MV-4-11 (cell line): ENCODE results near the gene BMP6.
A peak's percentile ranks its signal among the peaks of the same experiment; 100 is the strongest.

Source experiments
- DNase-seq: peaks from one replicate; lab custom pipeline; 2025; lab: John Stamatoyannopoulos, UW

BMP6 gene

GRCh38 chr6:7725849-7726415, at the start of gene BMP6:
BMP6 (plus strand) TSS chr6:7726099; CDS start chr6:7726956, 857 bp downstream.
- DNase-seq = peak; percentile 65

- no peak for DNase-seq
These were observed 48.7 kb upstream of the BMP6 start for GRCh38 chr6:7677229-7677628.

GRCh38 chr6:7680393-7681075, 45.4 kb upstream of the BMP6 start:
- peak; percentile 59 for DNase-seq

GRCh38 chr6:7681449-7681848, 44.5 kb upstream of the BMP6 start:
- DNase-seq = no peak

- DNase-seq = peak; percentile 15
These were observed 41.8 kb upstream of the BMP6 start for GRCh38 chr6:7684076-7684475.

GRCh38 chr6:7684843-7685242, 41.1 kb upstream of the BMP6 start:
- no peak for DNase-seq

DNA sequence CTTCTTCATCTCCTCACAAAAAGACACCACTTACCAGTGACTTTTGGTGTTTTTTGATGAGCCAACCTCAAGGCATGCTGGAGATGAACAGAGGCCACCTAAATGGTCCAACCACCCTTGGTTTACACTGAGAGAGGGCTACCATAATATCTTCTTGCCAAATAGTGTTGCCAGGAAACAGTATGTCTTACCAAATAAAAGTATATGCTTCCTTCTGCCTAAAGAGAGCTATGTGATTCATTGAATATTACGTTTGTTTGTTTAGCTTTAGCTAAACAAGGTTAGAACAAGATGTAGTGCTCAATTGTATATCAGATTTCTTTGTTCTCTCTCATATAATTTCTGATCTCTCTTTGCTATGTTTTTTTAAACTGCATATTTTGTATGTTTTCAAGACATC, 40.6 kb upstream of the BMP6 start:
- DNase-seq = no peak

DNA sequence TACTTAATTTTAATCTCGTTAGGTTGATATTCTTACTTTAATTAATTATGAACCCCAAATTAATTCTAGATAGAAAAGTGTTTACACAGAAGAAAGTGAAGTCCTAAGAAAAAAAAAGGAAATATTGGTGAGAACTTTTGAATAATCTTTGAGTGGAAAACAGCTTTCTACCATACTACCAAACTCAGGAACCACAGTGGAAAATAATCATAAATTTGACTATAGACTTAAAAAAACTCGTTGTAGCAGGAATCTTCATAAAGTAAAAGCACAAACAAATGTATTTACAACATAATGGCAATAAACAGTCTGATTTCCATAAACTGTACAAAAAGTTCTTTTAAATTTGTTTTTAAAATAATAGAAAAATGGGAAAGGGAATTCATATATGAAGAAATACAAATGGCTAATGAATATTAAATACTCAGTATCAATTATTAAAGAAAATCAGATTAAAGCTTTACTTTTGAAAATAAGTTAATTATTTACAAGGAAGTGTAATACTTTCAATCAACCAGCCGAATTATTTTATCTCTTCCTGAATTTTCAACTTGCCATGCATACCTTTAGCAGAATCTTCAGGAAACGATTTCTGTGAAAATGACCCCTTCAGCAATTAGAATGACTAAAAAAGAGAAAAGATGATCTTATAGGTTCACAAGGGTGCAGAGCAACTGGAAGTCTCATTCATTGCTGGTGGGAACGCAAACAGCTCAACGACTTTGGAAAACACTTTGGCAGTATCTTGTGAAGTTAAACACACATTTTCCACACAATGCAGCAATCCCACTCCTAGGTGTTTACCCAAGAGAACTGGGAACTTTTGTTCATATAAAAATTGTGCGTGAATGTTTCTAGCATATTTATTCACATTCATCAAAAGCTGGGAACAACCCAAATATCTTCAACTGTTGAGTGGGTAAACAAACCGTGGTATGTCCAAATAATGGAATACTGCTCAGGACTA, 38.5 kb upstream of the BMP6 start:
- DNase-seq = no peak

GRCh38 chr6:7691021-7691420, 34.9 kb upstream of the BMP6 start:
- no peak for DNase-seq

DNA sequence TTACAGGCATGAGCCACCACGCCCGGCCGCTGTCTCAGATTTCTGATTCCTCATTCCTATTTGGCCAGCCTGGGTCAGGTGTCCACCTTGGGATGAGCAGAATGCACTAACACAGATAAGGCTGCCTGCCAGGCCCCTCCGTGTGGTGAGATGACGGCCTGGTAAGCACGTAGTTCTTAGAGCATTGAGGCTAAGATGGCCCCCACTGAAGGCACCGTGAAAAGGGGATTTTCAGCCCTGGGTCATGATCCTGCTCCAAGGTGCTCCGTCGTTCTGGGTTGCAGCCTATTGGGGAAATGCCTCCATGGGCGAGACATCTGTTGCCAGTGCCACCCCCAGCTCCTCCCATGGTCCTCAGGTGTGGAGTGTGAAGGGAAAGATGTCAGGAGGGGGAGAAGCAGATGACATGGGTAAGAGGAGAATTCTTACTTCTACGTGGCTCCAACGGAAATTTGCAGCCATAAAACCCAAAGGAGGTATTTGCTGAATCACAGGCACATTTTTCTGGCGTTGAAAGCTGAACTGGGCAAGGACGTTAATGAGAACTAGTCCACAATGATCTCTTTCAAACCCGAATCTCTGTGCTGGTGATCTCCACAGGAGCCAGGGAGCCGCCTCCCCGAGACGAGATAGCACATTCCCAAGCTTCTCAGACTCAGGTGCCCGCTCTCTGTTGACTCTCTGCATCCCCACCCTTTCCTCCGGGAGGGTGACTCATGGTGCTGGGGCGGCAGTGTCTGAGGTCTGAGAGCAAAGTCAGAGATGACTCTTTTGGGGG, 34.0 kb upstream of the BMP6 start:
- DNase-seq = no peak

GRCh38 chr6:7692453-7692784, 33.5 kb upstream of the BMP6 start:
- DNase-seq = peak; percentile 12

GRCh38 chr6:7693827-7694226, 32.1 kb upstream of the BMP6 start:
- DNase-seq = peak; percentile 28

DNA sequence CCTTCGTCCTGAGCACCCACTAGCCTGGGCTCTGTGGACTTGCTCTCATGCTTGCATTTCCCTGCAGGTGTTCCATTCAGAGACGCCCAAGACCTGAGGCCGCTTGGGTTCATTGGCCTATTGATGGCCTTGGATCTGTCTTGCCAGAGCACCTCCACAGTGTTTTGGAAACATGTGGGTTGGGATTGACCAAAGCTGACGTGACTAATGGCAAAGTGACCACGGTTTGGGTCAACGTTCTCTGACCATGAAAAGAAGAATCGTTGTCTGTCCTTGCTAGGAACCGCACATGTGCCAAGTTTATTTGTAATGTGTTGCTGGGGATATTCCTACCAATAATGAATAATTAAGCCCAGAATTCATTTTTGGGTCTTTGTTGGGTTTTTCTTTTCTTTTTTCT, 29.8 kb upstream of the BMP6 start:
- DNase-seq = no peak

DNA sequence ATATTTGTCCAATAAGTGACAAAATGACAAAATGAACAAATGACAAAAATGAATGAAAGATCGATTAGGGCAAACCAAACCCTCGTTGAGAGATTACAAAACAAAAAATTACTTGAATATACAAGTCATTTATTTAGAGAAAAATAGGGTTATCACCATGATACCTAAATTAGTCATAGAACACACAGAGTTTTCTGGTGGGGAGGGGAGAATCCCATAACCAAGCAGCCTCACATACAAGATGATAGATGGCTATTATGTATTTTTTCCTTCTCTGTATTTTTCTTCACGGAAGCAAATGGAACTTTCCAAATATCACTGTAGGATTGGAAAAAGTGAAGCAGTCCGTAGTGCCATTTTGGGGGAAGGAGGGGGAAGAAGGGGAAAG, 28.5 kb upstream of the BMP6 start:
- DNase-seq = no peak

DNA sequence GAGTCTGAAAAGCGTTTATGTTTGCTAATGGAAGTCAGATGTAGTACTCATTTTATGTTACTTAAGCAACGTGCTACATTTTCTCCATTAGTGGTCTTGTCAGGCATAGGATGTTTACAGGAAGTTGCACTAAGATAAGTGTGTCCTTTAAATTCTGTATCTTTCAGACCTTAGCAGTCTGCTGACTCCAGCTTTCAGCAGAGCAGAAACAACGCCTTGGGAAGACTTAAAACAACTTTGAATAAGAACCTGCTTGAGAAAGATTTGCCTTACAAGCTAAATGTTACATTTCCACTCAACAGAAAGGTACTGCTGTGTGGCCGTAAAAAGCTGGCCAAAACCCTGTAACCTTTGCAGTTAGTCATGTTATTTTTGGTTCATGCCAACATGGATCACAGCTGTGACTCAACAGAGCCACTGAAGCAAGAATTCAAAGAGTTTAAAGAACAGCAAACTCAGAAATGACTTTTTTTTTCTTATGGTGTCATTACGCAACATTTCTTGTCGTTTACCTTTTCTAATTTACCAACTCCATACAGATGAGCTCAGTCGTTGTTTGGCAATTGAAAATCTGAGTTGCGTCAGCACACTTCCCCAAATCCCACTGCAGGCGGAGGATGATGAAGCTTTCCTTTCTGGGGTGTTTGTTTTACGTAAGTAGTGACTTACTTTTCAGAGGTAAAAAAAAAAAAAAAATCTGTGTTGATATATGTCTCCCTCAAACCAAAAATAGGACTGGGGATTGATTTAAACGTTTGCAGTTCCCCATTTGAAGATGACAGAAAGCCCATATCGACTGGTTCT, 27.9 kb upstream of the BMP6 start:
- DNase-seq = peak; percentile 96

- peak; percentile 91 for DNase-seq
These were observed 24.6 kb upstream of the BMP6 start for GRCh38 chr6:7701212-7701834.

- DNase-seq = no peak
These were observed 22.7 kb upstream of the BMP6 start for GRCh38 chr6:7703148-7703680.

- DNase-seq = no peak
These were observed 20.4 kb upstream of the BMP6 start for GRCh38 chr6:7705483-7705882.

DNA sequence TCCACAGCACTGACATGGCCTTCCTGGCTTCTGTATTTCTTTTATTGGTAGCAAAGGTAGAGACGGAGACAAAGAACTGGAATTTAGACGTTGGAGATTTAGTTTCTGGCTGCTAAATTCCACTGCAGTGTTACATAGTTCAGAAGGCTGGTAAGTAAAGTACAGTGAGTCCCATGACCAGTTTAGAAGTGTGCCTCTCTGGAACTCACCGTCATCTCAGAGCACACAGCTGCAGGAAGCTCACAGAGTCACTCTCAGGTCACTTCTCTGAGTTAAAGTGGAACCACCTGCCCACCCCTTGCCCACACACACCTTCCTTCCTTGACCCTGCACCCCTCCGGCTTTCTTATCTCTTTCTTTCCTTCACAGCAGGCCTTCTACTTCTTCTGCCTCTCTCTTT, 19.6 kb upstream of the BMP6 start:
- no peak for DNase-seq

GRCh38 chr6:7707787-7708186, 18.1 kb upstream of the BMP6 start:
- peak; percentile 31 for DNase-seq
